Progenitor cell of endocrine pancreas (in vitro differentiated cells): ENCODE results near the gene RAX. TPM values are rescaled to one million over a fixed set of nuclear protein-coding genes. Genes with fewer than 3 reads are reported as not detected.

ENCODE experiments used
- DNase-seq: peaks from one replicate; pipeline ENCODE4 v3.0.0; 2021; ENCODE audit warnings: low spot score; ENCODE audit not compliant: unreplicated experiment
- H3K27ac Mint-ChIP-seq: 2 replicates; pipeline ENCODE4 v1.8.0; 2021; ENCODE audit warnings: mild to moderate bottlenecking, moderate library complexity, mixed read lengths
- H3K27me3 Mint-ChIP-seq: 2 replicates; pipeline ENCODE4 v1.8.0; 2021; ENCODE audit warnings: mixed read lengths
- H3K36me3 Mint-ChIP-seq: 2 replicates; pipeline ENCODE4 v1.8.0; 2022; ENCODE audit warnings: mixed read lengths; ENCODE audit not compliant: insufficient read depth
- H3K4me1 Mint-ChIP-seq: 2 replicates; pipeline ENCODE4 v1.8.0; 2021; ENCODE audit warnings: low read depth, mixed read lengths
- H3K4me3 Mint-ChIP-seq: 2 replicates; pipeline ENCODE4 v1.8.0; 2021; ENCODE audit warnings: low read depth, mild to moderate bottlenecking, moderate library complexity, mixed read lengths
- H3K9me3 Mint-ChIP-seq: 2 replicates; pipeline ENCODE4 v1.8.0; 2021; ENCODE audit warnings: low read depth, mixed read lengths
- total RNA-seq: library from RNA; stranded (reverse); gene quantifications from 2 replicates; pipeline ENCODE4 v1.2.1, GENCODE V29; 2021
- TF ChIP-seq, protein P1 (sequence below): fragments of 200-600 bp; sonication (generic); IDR thresholded peaks from one replicate; pipeline ENCODE4 v1.5.0; 2021; ENCODE audit warnings: antibody characterized with exemption, mild to moderate bottlenecking; ENCODE audit not compliant: unreplicated experiment

Gene RAX
- total RNA-seq, 1 donor from 2014 or later: not detected

DNA sequence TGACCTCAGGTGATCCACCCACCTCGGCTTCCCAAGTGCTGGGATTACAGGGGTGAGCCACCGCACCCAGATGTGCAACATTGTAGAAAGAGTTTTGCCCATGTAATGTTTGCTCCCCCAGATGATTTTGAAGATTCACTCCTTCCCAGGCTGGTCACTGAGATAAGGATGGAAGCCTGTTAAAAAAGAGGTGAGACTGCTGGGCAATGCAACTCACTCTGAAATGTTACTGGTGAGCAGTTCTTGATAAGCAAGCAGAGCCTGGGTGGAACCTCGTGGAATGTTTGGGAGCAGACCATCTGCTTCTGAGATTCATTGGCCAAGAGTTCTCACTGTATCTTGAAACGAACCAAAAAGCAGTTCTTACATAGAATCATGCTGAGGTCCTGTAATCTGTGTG is 33.6 kb downstream of the RAX start:
- no peaks in the 10 kb centered on the region for H3K36me3 Mint-ChIP-seq
- H3K4me3 Mint-ChIP-seq: no peak overlapping the region
- TF ChIP-seq, protein P1, sequence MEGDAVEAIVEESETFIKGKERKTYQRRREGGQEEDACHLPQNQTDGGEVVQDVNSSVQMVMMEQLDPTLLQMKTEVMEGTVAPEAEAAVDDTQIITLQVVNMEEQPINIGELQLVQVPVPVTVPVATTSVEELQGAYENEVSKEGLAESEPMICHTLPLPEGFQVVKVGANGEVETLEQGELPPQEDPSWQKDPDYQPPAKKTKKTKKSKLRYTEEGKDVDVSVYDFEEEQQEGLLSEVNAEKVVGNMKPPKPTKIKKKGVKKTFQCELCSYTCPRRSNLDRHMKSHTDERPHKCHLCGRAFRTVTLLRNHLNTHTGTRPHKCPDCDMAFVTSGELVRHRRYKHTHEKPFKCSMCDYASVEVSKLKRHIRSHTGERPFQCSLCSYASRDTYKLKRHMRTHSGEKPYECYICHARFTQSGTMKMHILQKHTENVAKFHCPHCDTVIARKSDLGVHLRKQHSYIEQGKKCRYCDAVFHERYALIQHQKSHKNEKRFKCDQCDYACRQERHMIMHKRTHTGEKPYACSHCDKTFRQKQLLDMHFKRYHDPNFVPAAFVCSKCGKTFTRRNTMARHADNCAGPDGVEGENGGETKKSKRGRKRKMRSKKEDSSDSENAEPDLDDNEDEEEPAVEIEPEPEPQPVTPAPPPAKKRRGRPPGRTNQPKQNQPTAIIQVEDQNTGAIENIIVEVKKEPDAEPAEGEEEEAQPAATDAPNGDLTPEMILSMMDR: no peak
- no peak overlapping the region for H3K27ac Mint-ChIP-seq
- no peaks in the 10 kb centered on the region for H3K4me1 Mint-ChIP-seq
- DNase-seq: no peak
- no peaks in the 10 kb centered on the region for H3K9me3 Mint-ChIP-seq
- H3K27me3 Mint-ChIP-seq: peaks cover 32% of the 10 kb centered on the region

DNA sequence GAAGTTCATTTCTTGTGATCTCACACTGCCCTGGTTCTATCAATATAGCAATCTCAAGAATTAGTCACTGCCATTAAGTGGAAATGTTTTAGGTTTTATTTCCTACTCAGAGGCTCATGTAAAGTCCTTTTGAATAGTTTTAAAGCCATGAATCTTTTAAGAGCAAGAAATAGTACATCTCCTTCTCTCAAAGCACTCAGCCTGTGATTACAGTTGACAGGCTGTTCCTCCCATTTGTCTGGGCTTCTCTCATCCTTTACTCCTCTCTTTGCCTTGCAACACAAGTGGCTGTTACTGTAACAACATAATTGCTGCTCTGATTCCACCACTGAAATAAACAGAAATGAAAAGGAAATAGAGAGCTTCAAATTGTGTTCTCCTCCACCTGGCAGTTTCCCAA is 34.9 kb downstream of the RAX start:
- Mint-ChIP-seq H3K27ac (no peak overlapping the region), H3K9me3 (no peaks in the 10 kb centered on the region), H3K4me1 (no peaks in the 10 kb centered on the region), H3K27me3 (peaks cover 30% of the 10 kb centered on the region), H3K36me3 (no peaks in the 10 kb centered on the region), H3K4me3 (no peak overlapping the region)
- no peak for DNase-seq
- TF ChIP-seq, protein P1: no peak

DNA sequence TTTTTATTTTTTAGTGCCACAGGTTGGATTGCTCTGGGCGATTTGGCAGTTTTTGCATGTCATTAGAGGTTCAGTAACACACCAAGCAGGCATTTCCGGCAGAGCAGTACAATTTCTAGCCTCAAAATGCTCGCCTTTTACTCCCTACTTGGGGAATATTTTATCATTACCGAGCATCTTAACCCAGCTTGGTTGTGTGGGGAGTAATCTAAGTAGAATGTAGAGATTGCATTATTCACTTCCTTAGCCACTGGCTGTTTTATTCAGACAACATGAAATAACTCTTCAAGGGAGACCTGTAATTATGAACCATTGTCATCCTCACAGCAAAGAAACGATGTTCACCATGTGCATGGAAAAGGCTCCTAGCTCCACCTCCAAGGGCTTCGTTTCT is 40.2 kb downstream of the RAX start:
- DNase-seq: no peak
- TF ChIP-seq, protein P1: no peak
- no peaks in the 10 kb centered on the region for H3K4me1 Mint-ChIP-seq
- H3K9me3 Mint-ChIP-seq: no peaks in the 10 kb centered on the region
- H3K36me3 Mint-ChIP-seq: no peaks in the 10 kb centered on the region
- H3K4me3 Mint-ChIP-seq: no peak overlapping the region
- peaks cover 47% of the 10 kb centered on the region for H3K27me3 Mint-ChIP-seq
- H3K27ac Mint-ChIP-seq: no peak overlapping the region

- H3K36me3 Mint-ChIP-seq: no peaks in the 10 kb centered on the region
- H3K4me3 Mint-ChIP-seq: no peak overlapping the region
- peaks cover 47% of the 10 kb centered on the region for H3K27me3 Mint-ChIP-seq
- DNase-seq: no peak
- TF ChIP-seq, protein P1: no peak
- H3K27ac Mint-ChIP-seq: no peak overlapping the region
- H3K4me1 Mint-ChIP-seq: no peaks in the 10 kb centered on the region
- H3K9me3 Mint-ChIP-seq: no peaks in the 10 kb centered on the region
These were observed 40.8 kb downstream of the RAX start for GRCh38 chr18:59232309-59233016.

- Mint-ChIP-seq H3K4me3 (no peak overlapping the region), H3K27me3 (peaks cover 53% of the 10 kb centered on the region), H3K36me3 (no peaks in the 10 kb centered on the region), H3K4me1 (no peaks in the 10 kb centered on the region), H3K9me3 (no peaks in the 10 kb centered on the region), H3K27ac (no peak overlapping the region)
- no peak for DNase-seq
- TF ChIP-seq, protein P1: no peak
These were observed 41.4 kb downstream of the RAX start for GRCh38 chr18:59231877-59232276.
